Loucy (cell line): ENCODE measurements around the gene NUP107.

ENCODE experiments used
- CTCF ChIP-seq: fragments of 200-600 bp; sonication (generic); conservative IDR thresholded peaks from 2 replicates; pipeline ENCODE4 v1.5.1; 2014; ENCODE audit warnings: mild to moderate bottlenecking, antibody characterized with exemption, low read length
- EZH2phosphoT487 ChIP-seq: fragments of 200-600 bp; IDR thresholded peaks from 2 replicates; pipeline ENCODE4 v1.6.1; 2018; ENCODE audit warnings: antibody characterized with exemption, mild to moderate bottlenecking, moderate library complexity, borderline replicate concordance

GRCh38 chr12:68638171-68638570 is 48.6 kb upstream of the NUP107 start:
- TF ChIP-seq CTCF (no peak), EZH2phosphoT487 (no peak)
